Measurements from ENCODE around the gene MAEA.

MAEA gene

DNA sequence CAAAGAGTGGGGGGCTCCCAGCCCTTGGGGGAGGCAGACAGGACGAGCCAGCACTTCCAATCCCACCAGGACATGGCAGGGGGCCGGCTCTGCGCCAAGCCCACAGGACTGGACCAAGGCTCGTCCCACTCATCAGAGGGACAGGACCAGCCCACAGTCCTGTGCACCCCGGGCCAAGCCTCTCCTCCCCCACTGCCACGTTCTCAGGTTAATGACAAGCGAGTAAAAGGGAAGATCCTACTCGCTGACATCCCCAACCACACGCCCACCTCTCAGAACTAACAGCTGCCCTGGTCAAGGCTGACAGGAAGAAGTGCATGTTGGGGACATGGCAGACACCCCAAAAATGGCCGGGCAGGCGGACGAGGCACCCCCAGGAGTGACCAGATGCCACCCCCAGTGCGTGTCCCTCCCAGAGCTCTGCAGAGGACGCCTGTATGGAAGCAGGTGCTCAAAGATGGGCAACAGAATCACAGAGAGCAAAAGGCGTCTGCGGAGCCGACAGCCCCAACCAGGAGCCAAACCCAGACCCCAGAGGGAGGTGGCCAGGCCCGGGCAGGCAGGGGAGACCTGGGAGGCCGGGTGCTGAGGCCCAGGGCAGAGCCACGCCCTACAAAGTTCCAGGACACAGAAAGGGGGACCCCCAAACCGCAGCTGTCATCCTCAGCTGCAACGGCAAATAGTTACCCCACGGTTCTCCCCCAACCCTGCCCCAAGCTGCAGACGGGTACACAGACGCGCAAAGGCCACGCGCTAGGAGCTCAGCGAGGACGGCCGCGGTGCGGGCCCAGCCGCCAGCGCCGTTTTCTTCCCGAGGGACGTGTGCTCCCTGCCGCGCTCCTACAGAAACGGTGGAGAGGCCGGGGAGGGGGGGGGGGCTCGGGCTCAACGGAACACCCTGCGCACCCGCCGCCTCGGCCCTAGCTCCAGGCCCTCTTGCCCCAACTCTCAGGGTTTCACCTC lies 42.5 kb upstream of the MAEA start:
- 11% methylated on average over 33 of the region's 48 CpGs for whole genome bisulfite sequencing (ENCODE audit: insufficient coverage)
- ChIA-PET CTCF (interaction anchor here (0.7 to 1.6 kb wide), 5 partner anchors 21 to 154 kb away, joined by 3 to 6 read pairs (median 4); no protein-coding TSS in a partner anchor), POLR2A (interaction anchor here (3.6 kb wide), 1 partner anchor 100 kb away, joined by 26 read pairs; the partner anchor contains the start of gene UVSSA)
- no peaks in the 10 kb centered on the region for H3K27me3 ChIP-seq (replicated peaks in 2 of 5; ENCODE audit: control insufficient read depth in 4 of 5, insufficient read depth in 5 of 5, low read length in 4 of 5)
- H3K9me3 ChIP-seq (ENCODE audit: control extremely low read depth in 1 of 5, control insufficient read depth in 4 of 5, insufficient read depth in 2 of 5, low read depth in 1 of 5, low read length in 4 of 5): peaks cover 0 to 13% (median 0%) of the 10 kb centered on the region in 5 experiments
- peak overlapping the region; percentile 54 to 88 (median 79) for H3K4me3 ChIP-seq (ENCODE audit: control insufficient read depth in 1 of 7, extremely low read depth in 1 of 7, insufficient read depth in 4 of 7, low read depth in 2 of 7, low read length in 6 of 7)
- H3K27ac ChIP-seq (ENCODE audit: insufficient read depth in 1 of 2, low read depth in 1 of 2, low read length in 2 of 2, poor library complexity in 1 of 2, severe bottlenecking in 2 of 2): peak overlapping the region; percentile 78 to 79
- DNase-seq: peak in 2 of 3 donors; percentile 25 to 38
- peaks cover 2 to 56% (median 54%) of the 10 kb centered on the region in 4 experiments for H3K4me1 ChIP-seq (ENCODE audit: control extremely low read depth in 1 of 4, control insufficient read depth in 4 of 4, insufficient read depth in 4 of 4, low read length in 3 of 4)
- peaks cover 0 to 35% (median 4%) of the 10 kb centered on the region in 4 experiments for H3K36me3 ChIP-seq (ENCODE audit: control insufficient read depth in 4 of 4, insufficient read depth in 4 of 4, low read length in 3 of 4)

DNA sequence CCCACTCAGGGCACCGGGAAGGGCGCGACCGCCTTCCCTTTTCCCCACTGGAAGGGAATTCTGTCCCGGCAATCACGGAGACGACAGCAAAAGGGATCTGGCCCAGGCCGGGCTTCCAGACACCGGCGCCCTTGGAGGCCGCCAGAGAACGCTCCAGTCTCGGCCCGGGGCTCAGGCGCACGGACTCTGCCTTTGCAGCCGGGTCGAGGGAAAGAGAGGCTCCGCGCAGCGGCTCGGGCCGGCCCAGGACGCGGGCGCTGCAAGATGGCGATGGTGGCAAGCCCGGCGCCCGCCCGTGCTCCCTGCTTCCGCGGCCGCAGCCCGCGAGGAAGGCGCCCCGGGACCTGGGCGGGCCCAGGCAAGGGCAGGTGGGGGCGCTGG lies 41.8 kb upstream of the MAEA start:
- WGBS (ENCODE audit: insufficient coverage): 0% methylated on average over 40 of the region's 40 CpGs
- no peak for DNase-seq
- peak overlapping the region; percentile 54 to 88 (median 79) for H3K4me3 ChIP-seq (ENCODE audit: control insufficient read depth in 1 of 7, extremely low read depth in 1 of 7, insufficient read depth in 4 of 7, low read depth in 2 of 7, low read length in 6 of 7)
- peaks cover 2 to 56% (median 54%) of the 10 kb centered on the region in 4 experiments for H3K4me1 ChIP-seq (ENCODE audit: control extremely low read depth in 1 of 4, control insufficient read depth in 4 of 4, insufficient read depth in 4 of 4, low read length in 3 of 4)
- POLR2A ChIA-PET: interaction anchor here (1.3 to 3.6 kb wide), 2 partner anchors 76 to 99 kb away, joined by 5 to 26 read pairs; partner anchors contain the start of genes SPON2 and UVSSA
- CTCF ChIA-PET: interaction anchor here (0.7 to 1.6 kb wide), 5 partner anchors 20 to 155 kb away, joined by 3 to 6 read pairs (median 4); no protein-coding TSS in a partner anchor
- H3K9me3 ChIP-seq (ENCODE audit: control extremely low read depth in 1 of 5, control insufficient read depth in 4 of 5, insufficient read depth in 2 of 5, low read depth in 1 of 5, low read length in 4 of 5): peaks cover 0 to 17% (median 0%) of the 10 kb centered on the region in 5 experiments
- no peaks in the 10 kb centered on the region for H3K27me3 ChIP-seq (replicated peaks in 2 of 5; ENCODE audit: control insufficient read depth in 4 of 5, insufficient read depth in 5 of 5, low read length in 4 of 5)
- peaks cover 0 to 35% (median 4%) of the 10 kb centered on the region in 4 experiments for H3K36me3 ChIP-seq (ENCODE audit: control insufficient read depth in 4 of 4, insufficient read depth in 4 of 4, low read length in 3 of 4)
- H3K27ac ChIP-seq (ENCODE audit: insufficient read depth in 1 of 2, low read depth in 1 of 2, low read length in 2 of 2, poor library complexity in 1 of 2, severe bottlenecking in 2 of 2): peak overlapping the region; percentile 78 to 79

DNA sequence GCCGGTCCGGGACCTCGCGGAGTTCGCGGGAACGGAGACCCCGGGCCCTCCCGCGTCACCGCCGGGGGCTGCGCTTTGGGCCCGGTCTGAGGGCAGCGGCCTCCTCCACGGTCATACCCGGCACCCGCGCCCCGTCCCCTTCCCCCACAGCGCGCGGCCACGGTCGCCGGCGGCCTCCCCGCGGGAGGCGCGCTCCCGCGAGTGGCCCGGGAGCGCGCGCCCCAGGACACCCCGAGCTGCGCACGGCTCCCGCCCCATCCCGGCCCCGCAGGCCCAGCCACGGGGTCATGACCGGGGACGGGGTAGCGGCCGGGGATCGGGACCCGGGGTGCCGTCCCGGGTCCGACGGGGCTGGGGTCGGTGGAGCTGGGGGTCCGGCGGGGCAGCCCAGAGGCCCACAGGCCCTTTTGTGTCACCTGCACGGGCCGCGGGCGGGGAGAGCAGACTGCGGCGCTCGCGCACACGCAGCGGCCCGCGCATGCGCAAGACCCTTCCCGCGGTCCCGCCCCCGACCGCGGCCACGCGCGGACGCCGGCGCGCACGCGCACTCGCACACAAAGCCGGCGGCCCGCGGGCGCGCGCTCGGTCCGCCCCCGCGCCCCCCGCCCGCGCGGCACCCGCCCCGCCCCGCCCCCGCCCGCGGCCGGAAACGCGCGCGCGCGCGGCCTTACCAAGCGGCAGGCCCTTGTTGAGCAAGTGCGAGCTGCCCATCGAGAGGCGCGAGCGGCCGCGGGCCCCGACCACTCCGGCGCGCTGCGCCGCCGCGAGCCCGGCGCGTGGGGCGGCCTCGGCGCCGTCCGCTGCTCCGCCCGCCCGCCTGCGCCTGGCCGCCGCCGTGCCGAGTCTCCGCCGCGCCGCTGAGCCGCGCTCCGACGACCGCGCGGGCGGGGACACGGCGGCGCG lies 41.2 kb upstream of the MAEA start, which contains the start of gene CTBP1:
Gene CTBP1 (minus strand): TSS at position 886 of the 903 bp plus-strand sequence. CDS start 7,799 bp downstream, outside the sequence.
- peaks cover 0 to 24% (median 4%) of the 10 kb centered on the region in 5 experiments for H3K9me3 ChIP-seq (ENCODE audit: control extremely low read depth in 1 of 5, control insufficient read depth in 4 of 5, insufficient read depth in 2 of 5, low read depth in 1 of 5, low read length in 4 of 5)
- DNase-seq: peak; percentile 82 to 91 (median 90)
- peaks cover 2 to 53% (median 48%) of the 10 kb centered on the region in 4 experiments for H3K4me1 ChIP-seq (ENCODE audit: control extremely low read depth in 1 of 4, control insufficient read depth in 4 of 4, insufficient read depth in 4 of 4, low read length in 3 of 4)
- ChIA-PET CTCF (interaction anchor here (1.5 to 1.6 kb wide), 3 partner anchors 66 to 100 kb away, joined by 3 to 6 read pairs (median 3); no protein-coding TSS in a partner anchor), POLR2A (interaction anchor here (0.6 to 3.6 kb wide), 5 partner anchors 13 to 98 kb away, joined by 3 to 26 read pairs (median 4); partner anchors contain the start of genes SPON2 and UVSSA)
- under 1% methylated on average over 103 of the region's 163 CpGs for WGBS (ENCODE audit: insufficient coverage)
- H3K27me3 ChIP-seq (replicated peaks in 2 of 5; ENCODE audit: control insufficient read depth in 4 of 5, insufficient read depth in 5 of 5, low read length in 4 of 5): no peaks in the 10 kb centered on the region
- peak within 1 kb of the TSS; percentile 79 to 84 for H3K27ac ChIP-seq (ENCODE audit: insufficient read depth in 1 of 2, low read depth in 1 of 2, low read length in 2 of 2, poor library complexity in 1 of 2, severe bottlenecking in 2 of 2)
- H3K4me3 ChIP-seq (ENCODE audit: control insufficient read depth in 1 of 7, extremely low read depth in 1 of 7, insufficient read depth in 4 of 7, low read depth in 2 of 7, low read length in 6 of 7): peak within 1 kb of the TSS; percentile 62 to 88 (median 79)
- peaks cover 0 to 29% (median 8%) of the 10 kb centered on the region in 4 experiments for H3K36me3 ChIP-seq (ENCODE audit: control insufficient read depth in 4 of 4, insufficient read depth in 4 of 4, low read length in 3 of 4)

DNA sequence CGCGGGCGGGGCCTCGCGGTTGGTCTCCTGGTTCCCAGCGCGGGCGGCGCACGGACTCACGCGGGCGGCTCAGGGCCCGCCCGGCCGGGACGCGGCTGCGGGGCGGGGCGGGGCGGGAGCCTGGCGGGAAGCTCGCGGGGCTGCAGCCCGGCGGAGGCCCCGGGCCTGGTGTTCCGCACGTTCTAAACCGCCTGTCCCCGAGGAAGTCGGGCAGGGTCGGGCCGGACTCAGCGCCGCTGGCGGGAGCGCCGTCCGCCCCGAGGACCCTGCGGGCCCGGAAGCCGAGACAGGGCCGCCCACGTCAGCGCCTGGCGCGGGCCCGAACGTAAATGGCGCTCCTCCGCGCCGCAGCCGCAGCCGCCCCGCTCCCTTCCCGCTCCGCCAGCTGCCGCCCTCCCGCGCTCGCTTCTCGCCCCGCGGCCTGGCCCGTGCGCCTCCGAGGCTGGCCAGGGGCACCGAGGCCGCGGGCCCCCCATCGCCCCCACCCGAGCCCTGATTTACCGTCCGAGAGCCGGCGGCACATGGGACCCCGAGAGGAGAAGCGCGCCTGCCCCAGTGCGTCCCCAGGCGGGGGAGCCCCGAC lies 40.5 kb upstream of the MAEA start:
- peak; percentile 89 to 95 (median 94) for DNase-seq
- ChIA-PET POLR2A (interaction anchor here (0.6 to 3.6 kb wide), 5 partner anchors 14 to 112 kb away, joined by 3 to 26 read pairs (median 4); partner anchors contain the start of genes SPON2 and UVSSA), CTCF (interaction anchor here (1.0 to 2.0 kb wide), 3 partner anchors 15 to 98 kb away, joined by 3 to 5 read pairs (median 4); partner anchors contain the start of gene UVSSA)
- Histone ChIP-seq H3K4me3 (ENCODE audit: control insufficient read depth in 1 of 7, extremely low read depth in 1 of 7, insufficient read depth in 4 of 7, low read depth in 2 of 7, low read length in 6 of 7) (peak overlapping the region; percentile 61 to 88 (median 68)), H3K36me3 (ENCODE audit: control insufficient read depth in 4 of 4, insufficient read depth in 4 of 4, low read length in 3 of 4) (peaks cover 0 to 24% (median 10%) of the 10 kb centered on the region in 4 experiments), H3K27me3 (replicated peaks in 2 of 5; ENCODE audit: control insufficient read depth in 4 of 5, insufficient read depth in 5 of 5, low read length in 4 of 5) (no peaks in the 10 kb centered on the region), H3K4me1 (ENCODE audit: control extremely low read depth in 1 of 4, control insufficient read depth in 4 of 4, insufficient read depth in 4 of 4, low read length in 3 of 4) (peaks cover 2 to 47% (median 42%) of the 10 kb centered on the region in 4 experiments), H3K27ac (ENCODE audit: insufficient read depth in 1 of 2, low read depth in 1 of 2, low read length in 2 of 2, poor library complexity in 1 of 2, severe bottlenecking in 2 of 2) (peak overlapping the region; percentile 62 to 84), H3K9me3 (ENCODE audit: control extremely low read depth in 1 of 5, control insufficient read depth in 4 of 5, insufficient read depth in 2 of 5, low read depth in 1 of 5, low read length in 4 of 5) (peaks cover 0 to 28% (median 9%) of the 10 kb centered on the region in 5 experiments)
- WGBS (ENCODE audit: insufficient coverage): 0% methylated on average over 81 of the region's 86 CpGs

DNA sequence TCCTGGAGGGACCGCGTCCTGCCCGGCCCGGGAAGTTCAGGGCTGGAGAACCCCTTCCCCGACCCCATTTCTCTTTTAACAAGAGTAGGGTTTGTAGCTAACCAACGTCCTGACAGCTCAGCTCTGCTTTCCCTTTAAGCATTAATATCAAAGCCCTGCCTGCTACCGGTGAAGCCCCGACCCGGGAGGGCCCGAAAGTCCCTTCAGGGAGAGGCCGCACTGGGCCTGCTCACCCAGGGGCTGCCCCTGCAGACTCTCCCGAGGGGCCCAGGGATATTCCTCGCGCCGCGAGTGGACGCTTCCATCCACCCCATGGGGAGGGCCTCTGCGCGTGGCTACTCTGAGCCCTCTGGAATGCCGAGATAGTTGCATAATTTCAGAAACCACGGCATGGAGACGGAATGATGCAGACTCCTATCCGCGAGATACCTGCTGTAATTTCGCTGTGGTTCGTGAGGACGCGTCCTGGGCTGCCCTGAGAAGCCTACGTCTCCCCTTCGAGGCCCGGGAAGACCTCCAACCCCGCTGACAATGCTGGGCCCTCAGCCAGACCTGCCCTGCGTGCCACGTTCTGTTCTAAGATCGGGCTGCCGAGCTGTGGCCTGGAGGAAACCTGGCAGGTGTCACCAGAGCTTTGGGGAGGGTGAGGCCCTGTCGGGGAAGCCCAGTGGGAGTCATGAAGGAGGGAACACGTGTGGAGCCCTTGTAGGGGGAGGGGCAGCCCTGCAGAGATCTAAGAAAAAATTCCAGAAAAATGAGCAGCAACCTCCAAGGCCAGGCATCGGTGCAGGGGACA lies 39.8 kb upstream of the MAEA start:
- Histone ChIP-seq H3K27me3 (replicated peaks in 2 of 5; ENCODE audit: control insufficient read depth in 4 of 5, insufficient read depth in 5 of 5, low read length in 4 of 5) (no peaks in the 10 kb centered on the region), H3K36me3 (ENCODE audit: control insufficient read depth in 4 of 4, insufficient read depth in 4 of 4, low read length in 3 of 4) (peaks cover 0 to 19% (median 10%) of the 10 kb centered on the region in 4 experiments), H3K4me3 (ENCODE audit: control insufficient read depth in 1 of 7, extremely low read depth in 1 of 7, insufficient read depth in 4 of 7, low read depth in 2 of 7, low read length in 6 of 7) (peak overlapping the region; percentile 61 to 88 (median 68)), H3K9me3 (ENCODE audit: control extremely low read depth in 1 of 5, control insufficient read depth in 4 of 5, insufficient read depth in 2 of 5, low read depth in 1 of 5, low read length in 4 of 5) (peaks cover 0 to 32% (median 12%) of the 10 kb centered on the region in 5 experiments), H3K4me1 (ENCODE audit: control extremely low read depth in 1 of 4, control insufficient read depth in 4 of 4, insufficient read depth in 4 of 4, low read length in 3 of 4) (peaks cover 2 to 40% (median 35%) of the 10 kb centered on the region in 4 experiments), H3K27ac (ENCODE audit: insufficient read depth in 1 of 2, low read depth in 1 of 2, low read length in 2 of 2, poor library complexity in 1 of 2, severe bottlenecking in 2 of 2) (peak overlapping the region; percentile 62 to 84)
- 37% methylated on average over 37 of the region's 39 CpGs for WGBS (ENCODE audit: insufficient coverage)
- ChIA-PET CTCF (interaction anchor here (0.7 to 2.4 kb wide), 7 partner anchors 14 to 119 kb away, joined by 3 to 8 read pairs (median 4); partner anchors contain the start of gene UVSSA), POLR2A (interaction anchor here (0.6 to 3.6 kb wide), 4 partner anchors 15 to 113 kb away, joined by 3 to 26 read pairs (median 4); partner anchors contain the start of gene UVSSA)
- peak; percentile 26 to 69 (median 66) for DNase-seq
